Germinal center (tissue), 1 donor: ENCODE data around the gene PSG6.
"Not testable (repeated sequence)": the region's sequence is repeated elsewhere in the genome, so short reads cannot be mapped to it uniquely, and the experiment has no call there.

Experiments used
- DNase-seq: peaks from one replicate; pipeline ENCODE4 v3.0.0; 2012; ENCODE audit warnings: mixed read lengths, low spot score

PSG6 gene

GRCh38 chr19:42917634-42918033 is at the start of gene PSG6:
Gene PSG6, minus strand, starts transcription at chr19:42917894. Its CDS starts 102 bp downstream, at chr19:42917792.
- DNase-seq = not testable (repeated sequence)

- no peak for DNase-seq
Observed at GRCh38 chr19:42965176-42965575, 47.5 kb upstream of the PSG6 start.

- no peak for DNase-seq
Observed at GRCh38 chr19:42961119-42961518, 43.4 kb upstream of the PSG6 start.

- not testable (repeated sequence) for DNase-seq
Observed at GRCh38 chr19:42952126-42952525, 34.4 kb upstream of the PSG6 start.

GRCh38 chr19:42951476-42951875 is 33.8 kb upstream of the PSG6 start:
- DNase-seq = not testable (repeated sequence)

GRCh38 chr19:42942187-42942789 is 24.6 kb upstream of the PSG6 start:
- no peak for DNase-seq

- DNase-seq = not testable (repeated sequence)
Observed at GRCh38 chr19:42937107-42937506, 19.4 kb upstream of the PSG6 start, which contains the start of gene PSG7. Gene PSG7, minus strand, starts transcription at chr19:42937207. Its CDS starts 131 bp downstream, at chr19:42937076.

- not testable (repeated sequence) for DNase-seq
Observed at GRCh38 chr19:42934726-42935125, 17.0 kb upstream of the PSG6 start.

GRCh38 chr19:42934183-42934582 is 16.5 kb upstream of the PSG6 start:
- not testable (repeated sequence) for DNase-seq

- not testable (repeated sequence) for DNase-seq
Observed at GRCh38 chr19:42933412-42933811, 15.7 kb upstream of the PSG6 start.

- DNase-seq = not testable (repeated sequence)
Observed at GRCh38 chr19:42932485-42933101, 14.9 kb upstream of the PSG6 start.

GRCh38 chr19:42930214-42930613 is 12.5 kb upstream of the PSG6 start:
- DNase-seq = not testable (repeated sequence)

- DNase-seq = no peak
Observed at GRCh38 chr19:42928896-42929295, 11.2 kb upstream of the PSG6 start.

- no peak for DNase-seq
Observed at GRCh38 chr19:42926781-42927180, 9.1 kb upstream of the PSG6 start.

GRCh38 chr19:42923106-42923505 is 5.4 kb upstream of the PSG6 start:
- peak; percentile 3 for DNase-seq

GRCh38 chr19:42920971-42921370 is 3.3 kb upstream of the PSG6 start:
- not testable (repeated sequence) for DNase-seq

GRCh38 chr19:42919757-42920079 is 2.0 kb upstream of the PSG6 start:
- no peak for DNase-seq

- DNase-seq = not testable (repeated sequence)
Observed at GRCh38 chr19:42919070-42919756, 1.5 kb upstream of the PSG6 start.

GRCh38 chr19:42918377-42919069 is 829 bp upstream of the PSG6 start:
- not testable (repeated sequence) for DNase-seq

- DNase-seq = not testable (repeated sequence)
Observed at GRCh38 chr19:42916931-42917330, 763 bp downstream of the PSG6 start.

GRCh38 chr19:42913516-42913915 is 4.2 kb downstream of the PSG6 start:
- DNase-seq = not testable (repeated sequence)

GRCh38 chr19:42912941-42913340 is 4.8 kb downstream of the PSG6 start:
- not testable (repeated sequence) for DNase-seq

- not testable (repeated sequence) for DNase-seq
Observed at GRCh38 chr19:42911731-42912130, 6.0 kb downstream of the PSG6 start.
